Measurements from ENCODE around the gene TNF.

TNF gene

GRCh38 chr6:31575335-31575901 lies at the start of gene TNF:
Gene TNF (plus strand): TSS chr6:31575565. CDS start chr6:31575742, 177 bp downstream.
- peak; percentile 91 for DNase-seq (ENCODE audit: low spot score)

DNA sequence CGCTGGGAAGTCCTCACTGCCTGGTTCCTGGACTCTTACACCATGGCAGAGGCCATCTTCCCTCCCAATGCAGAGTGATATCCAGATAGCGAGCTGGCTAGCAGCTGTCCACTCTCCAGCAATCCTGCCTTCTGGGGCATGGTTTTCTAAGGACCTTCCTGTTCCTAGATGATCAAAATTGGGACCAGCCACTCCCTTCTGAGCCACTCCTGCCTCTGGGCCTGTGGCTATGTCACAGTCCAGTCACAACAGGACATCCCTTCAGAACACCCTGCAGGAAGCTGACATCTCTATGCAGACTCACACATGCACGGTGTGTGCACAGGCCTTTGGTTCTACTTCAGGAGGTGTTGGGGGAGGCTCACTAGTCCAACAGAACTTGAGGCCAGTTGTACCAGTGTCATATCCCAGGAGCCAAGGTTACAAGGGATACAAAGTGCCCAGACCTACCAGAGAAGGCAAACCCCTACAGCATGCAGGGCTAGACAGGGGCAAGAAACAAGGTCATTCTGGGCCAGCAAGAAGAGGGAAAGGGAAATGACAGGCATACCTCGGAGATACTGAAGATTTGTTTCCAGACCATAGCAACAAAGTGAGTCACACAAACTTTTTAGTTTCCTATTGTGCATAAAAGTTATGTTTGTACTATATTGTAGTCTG lies 49.3 kb upstream of the TNF start:
- DNase-seq (ENCODE audit: low spot score): no peak

DNA sequence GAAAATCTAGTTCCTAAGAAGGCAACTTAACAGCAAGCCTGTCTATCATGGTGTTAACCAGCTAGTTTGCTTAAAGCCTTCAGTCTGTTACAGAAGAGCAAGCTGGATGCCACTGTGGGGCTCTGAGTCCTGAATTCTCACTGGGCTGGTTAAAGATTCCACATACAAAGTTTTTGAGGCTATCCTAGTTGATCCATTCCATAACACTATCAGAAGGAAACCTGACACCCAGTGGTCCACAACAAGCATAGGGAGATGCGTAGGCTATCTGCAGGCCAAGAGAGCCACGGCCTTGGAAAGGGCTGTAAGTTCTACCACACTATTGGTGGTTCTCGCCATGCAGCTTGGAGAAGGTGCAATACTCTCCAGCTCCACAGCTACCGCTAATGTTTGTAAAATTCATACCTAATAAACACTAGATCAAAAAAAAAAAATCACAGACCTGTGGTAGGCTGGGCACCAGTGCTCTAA lies 47.0 kb upstream of the TNF start:
- DNase-seq (ENCODE audit: low spot score): no peak

DNA sequence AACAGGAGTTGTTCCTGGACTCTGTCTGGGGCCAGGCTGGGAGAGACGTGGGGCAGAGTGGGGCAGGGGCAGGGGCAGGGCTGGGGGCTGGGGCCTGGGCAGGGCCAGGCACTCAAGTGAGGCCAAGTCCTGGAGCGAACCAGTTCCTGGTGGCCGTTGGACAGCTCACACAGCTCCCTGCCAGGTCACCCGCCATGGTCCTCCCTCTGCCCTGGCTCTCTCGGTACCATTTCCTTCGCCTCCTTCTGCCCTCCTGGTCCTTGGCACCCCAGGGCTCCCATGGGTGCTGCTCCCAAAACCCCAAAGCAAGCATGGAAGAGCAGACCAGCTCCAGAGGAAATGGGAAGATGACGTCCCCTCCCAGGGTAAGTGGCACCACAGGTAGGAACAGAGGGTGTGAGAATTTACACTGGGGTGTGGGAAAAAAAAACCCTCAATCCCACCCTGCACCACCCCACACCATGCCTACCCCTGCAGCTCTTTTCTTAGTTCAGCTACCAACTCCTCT lies 46.5 kb upstream of the TNF start, which contains the start of gene MCCD1:
Gene MCCD1, plus strand, starts transcription at position 142 of the 508 bp plus-strand sequence. Its CDS starts 53 bp downstream, at position 195.
- no peak for DNase-seq (ENCODE audit: low spot score)

DNA sequence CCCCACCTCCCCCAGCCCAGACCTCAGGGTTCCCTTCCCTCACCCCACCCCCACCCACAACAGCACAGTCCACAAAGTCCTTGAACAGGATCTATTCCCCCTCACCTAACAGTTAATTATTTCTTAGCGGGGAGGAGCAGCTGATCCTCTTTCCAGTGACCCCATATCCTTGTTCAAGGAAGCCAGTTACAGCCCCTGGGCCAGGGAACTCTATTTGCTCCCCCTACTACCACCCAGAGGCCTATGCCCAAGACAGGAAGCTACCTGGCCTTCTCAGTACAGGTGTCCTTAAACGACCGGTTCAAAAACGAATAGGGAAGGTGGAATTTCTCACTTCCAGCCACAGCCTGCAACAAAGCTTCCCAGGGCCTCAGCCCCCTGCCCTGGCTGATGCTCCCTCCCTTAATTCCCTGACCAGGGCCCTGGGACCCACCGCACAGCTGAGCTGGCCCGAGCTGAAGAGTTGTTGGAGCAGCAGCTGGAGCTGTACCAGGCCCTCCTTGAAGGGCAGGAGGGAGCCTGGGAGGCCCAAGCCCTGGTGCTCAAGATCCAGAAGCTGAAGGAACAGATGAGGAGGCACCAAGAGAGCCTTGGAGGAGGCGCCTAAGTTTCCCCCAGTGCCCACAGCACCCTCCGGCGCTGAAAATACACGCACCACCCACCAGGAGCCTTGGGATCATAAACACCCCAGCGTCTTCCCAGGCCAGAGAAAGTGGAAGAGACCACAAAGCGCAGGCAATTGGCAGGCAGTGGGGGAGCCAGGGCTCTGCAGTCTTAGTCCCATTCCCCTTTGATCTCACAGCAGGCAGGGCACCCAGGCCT lies 45.8 kb upstream of the TNF start:
- DNase-seq (ENCODE audit: low spot score): no peak

DNA sequence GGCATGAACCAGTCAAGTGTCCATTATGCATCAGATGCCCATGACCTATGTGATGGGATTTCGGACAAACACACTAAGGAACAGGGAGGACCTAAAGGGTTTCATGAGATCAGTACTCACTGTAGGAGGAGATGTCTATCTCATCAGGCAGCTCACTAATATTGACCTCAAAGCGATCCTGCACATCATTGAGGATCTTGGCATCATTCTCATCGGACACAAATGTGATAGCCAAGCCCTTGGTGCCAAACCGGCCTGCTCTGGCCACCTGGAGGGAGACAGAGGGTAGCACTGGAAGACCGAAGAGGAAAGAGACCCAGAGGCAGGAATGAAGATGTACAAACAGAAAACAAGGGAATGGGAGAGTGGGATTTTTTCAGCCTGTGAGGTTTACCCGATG lies 44.7 kb upstream of the TNF start:
- DNase-seq (ENCODE audit: low spot score): no peak

DNA sequence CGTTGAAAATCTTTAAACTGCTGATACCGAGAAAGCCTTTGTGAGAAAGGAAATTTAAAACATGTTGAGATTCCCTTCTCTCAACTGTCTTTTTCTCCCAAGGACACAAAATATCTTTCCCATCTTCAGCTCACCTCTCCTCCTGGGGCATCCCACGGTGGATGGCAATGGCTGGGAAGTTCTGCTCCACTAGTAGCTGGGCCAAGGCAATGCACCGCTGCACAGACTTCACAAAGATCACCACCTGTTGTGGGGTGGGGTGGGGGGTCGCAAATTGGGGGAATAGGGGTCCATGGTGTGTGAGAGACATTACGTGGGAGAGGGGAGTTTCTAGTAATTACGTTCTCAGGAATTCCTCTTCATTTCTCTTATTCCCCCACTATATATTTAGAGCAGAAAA lies 44.2 kb upstream of the TNF start:
- no peak for DNase-seq (ENCODE audit: low spot score)

GRCh38 chr6:31531771-31532643 lies 43.4 kb upstream of the TNF start:
- no peak for DNase-seq (ENCODE audit: low spot score)

DNA sequence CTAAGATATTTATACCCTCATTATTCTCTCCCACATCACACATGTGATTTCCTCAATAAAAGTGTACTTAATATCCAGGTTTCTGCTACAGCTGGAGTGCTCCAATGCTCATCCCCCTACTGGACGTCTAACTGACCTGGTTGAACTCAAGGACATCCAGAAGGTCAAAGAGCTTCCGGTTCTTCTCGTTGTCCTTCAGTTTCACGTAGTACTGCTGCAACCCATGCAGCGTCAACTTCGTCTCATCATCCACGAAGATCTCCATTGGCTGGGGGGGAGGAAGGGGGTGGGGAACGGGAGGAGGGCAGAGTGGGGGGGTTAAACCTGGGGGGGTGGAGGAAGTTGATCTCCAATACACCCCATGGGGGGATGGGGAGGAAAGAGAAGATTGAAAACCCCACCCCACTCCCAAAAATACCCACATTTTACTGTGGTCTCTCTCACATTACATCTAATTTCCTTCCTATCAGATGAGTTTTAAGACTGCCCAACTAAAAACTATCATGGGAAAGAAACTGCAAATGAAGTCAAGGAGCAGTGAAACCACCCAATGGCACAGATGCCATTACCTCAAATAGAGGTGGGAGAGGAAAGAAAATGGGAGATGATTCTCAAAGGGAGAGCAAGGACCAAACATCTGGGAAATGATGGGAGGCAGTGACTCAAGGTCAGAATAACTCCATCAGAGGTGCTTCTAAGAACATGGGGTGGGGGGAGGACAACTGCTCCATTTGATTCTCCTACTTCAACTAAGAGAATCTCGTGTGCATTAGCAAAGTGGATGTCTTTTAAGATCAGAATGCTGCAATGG lies 42.5 kb upstream of the TNF start:
- DNase-seq (ENCODE audit: low spot score): no peak

GRCh38 chr6:31533455-31533841 lies 41.9 kb upstream of the TNF start:
- no peak for DNase-seq (ENCODE audit: low spot score)

DNA sequence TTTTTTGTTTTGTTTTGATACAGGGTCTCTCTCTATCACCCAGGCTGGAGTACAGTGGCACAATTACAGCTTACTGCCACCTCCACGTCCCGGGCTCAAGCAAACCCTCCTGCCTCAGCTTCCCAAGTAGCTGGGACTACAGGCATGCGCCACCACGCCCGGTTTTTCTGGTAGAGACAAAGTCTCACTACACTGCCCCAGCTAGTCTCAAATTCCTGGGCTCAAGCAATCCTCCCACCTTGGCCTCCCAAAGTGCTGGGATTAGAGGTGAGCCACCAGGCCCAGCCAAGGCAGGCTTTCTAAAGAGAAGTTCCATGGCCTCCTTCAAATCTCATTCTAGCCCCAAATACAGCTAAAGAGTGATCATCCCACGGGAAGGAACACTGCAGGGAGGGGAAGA lies 41.4 kb upstream of the TNF start:
- no peak for DNase-seq (ENCODE audit: low spot score)

- DNase-seq (ENCODE audit: low spot score): no peak
Measured at GRCh38 chr6:31534521-31535040, 40.8 kb upstream of the TNF start.

- DNase-seq (ENCODE audit: low spot score): no peak
Measured at GRCh38 chr6:31535538-31536324, 39.6 kb upstream of the TNF start.

- peak; percentile 34 for DNase-seq (ENCODE audit: low spot score)
Measured at GRCh38 chr6:31538805-31539400, 36.5 kb upstream of the TNF start.

DNA sequence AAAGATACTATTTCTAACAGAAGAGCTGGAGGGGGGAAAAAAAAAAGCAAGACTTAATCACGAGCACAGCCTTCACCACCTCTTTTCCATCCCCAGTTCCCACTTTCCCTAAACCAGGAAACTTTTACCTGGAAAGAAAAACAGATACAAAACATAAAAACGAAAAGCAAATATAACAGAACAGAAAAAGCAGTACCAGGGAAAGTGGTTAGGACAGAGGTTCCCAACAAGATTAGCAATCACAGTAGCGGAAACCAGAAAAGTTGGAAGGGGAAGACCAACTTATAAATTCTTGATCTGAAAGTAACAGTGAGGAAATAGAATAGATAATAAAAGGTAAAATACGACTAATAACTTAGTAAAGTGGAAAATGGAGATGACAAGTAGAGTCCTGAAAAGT lies 34.7 kb upstream of the TNF start:
- no peak for DNase-seq (ENCODE audit: low spot score)

GRCh38 chr6:31541059-31541657 lies 34.2 kb upstream of the TNF start:
- DNase-seq (ENCODE audit: low spot score): peak; percentile 82

GRCh38 chr6:31541658-31542521 lies 33.5 kb upstream of the TNF start, which contains the start of gene DDX39B:
Gene DDX39B (minus strand): TSS chr6:31542003. CDS start chr6:31540532, 1,471 bp downstream.
- DNase-seq (ENCODE audit: low spot score): peak; percentile 96

DNA sequence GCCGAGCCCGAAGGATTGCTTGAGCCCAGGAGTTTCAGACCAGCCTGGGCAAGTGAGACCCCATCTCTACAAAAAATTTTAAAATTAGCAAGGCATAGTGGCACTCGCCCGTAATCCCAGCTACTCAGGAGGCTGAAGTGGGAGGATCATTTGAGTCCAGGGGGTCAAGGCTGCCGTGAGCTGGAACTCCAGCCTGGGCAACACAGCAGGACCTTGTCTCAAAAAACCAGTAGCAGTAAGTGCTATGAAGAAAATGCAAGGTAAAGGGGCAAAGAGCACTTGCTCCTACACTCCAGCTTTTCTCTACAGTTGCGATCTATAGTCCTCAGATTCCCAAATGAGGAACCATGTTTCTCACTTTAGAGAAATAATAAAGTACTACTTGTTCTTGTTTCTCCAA lies 31.7 kb upstream of the TNF start:
- DNase-seq (ENCODE audit: low spot score): no peak

Measured in CD4-positive, alpha-beta T cell treated with Interleukin-15 for 4 hours (primary cell).